Fibroblast of lung (primary cell): ENCODE measurements around the gene NUDT8.

ENCODE experiments used
- EZH2 ChIP-seq: IDR thresholded peaks from 2 replicates; pipeline ENCODE4 v1.5.1; 2012; ENCODE audit warnings: low read length, control low read depth, mild to moderate bottlenecking; ENCODE audit errors: missing control alignments
- TF ChIP-seq, protein P1 (sequence below), 2 donors: IDR thresholded peaks in 1 of 2; conservative IDR thresholded peaks in 1 of 2; 1 replicate in 1 of 2; 2 replicates in 1 of 2; pipeline ENCODE4 v1.5.1; 2011 to 2012; ENCODE audit warnings: low read length in 2 of 2, control low read depth in 1 of 2, inconsistent platforms in 1 of 2, low read depth in 1 of 2, mild to moderate bottlenecking in 1 of 2

DNA sequence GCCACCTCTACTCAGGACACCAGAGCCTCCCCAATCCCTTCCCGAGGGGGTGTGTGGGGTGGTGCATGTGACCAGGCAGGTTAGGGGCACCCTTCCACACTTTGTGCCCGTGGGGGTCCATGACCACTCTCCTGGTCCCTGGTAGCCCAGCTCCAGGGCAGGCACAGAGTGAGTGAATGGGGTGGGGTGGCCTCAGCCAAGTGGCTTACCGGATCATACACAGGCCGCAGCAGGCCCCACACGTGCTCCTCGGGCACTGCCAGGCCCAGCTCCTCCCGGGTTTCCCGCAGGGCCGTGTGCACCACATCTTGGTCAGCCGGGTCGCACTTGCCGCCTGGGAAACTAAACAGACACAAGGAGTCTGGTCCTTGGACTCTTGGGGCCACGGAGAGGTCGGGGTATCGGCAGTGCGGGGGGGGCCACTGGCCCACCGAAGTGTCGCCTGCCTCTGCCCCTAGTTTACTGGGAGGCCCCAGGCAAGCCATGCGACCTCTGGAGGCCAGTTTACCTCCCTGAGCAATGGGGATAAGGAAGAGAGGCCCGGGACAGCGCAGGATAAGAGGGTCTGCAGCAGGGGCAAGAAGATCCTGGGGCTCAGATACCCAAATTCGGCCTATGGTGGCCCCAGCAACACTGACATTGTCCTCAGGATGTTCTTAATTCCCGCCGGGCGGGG is 889 bp downstream of the NUDT8 start:
- TF ChIP-seq, protein P1, sequence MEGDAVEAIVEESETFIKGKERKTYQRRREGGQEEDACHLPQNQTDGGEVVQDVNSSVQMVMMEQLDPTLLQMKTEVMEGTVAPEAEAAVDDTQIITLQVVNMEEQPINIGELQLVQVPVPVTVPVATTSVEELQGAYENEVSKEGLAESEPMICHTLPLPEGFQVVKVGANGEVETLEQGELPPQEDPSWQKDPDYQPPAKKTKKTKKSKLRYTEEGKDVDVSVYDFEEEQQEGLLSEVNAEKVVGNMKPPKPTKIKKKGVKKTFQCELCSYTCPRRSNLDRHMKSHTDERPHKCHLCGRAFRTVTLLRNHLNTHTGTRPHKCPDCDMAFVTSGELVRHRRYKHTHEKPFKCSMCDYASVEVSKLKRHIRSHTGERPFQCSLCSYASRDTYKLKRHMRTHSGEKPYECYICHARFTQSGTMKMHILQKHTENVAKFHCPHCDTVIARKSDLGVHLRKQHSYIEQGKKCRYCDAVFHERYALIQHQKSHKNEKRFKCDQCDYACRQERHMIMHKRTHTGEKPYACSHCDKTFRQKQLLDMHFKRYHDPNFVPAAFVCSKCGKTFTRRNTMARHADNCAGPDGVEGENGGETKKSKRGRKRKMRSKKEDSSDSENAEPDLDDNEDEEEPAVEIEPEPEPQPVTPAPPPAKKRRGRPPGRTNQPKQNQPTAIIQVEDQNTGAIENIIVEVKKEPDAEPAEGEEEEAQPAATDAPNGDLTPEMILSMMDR (conservative IDR thresholded peaks at IDR 0.05 in 1 of 2, IDR thresholded peaks at IDR 0.05 in 1 of 2; ENCODE audit: low read depth in 1 of 2, low read length in 2 of 2): no peak
- TF ChIP-seq EZH2: no peak
